ENCODE measurements around the gene MZB1. TPM values are rescaled to one million over a fixed set of nuclear protein-coding genes. Genes with fewer than 3 reads are reported as not detected.

The MZB1 gene
- total and polyA plus RNA-seq, 2 donors (not counting 1 experiment from before 2014, with no cell fraction given), result 0.17 TPM; not detected in 1

DNA sequence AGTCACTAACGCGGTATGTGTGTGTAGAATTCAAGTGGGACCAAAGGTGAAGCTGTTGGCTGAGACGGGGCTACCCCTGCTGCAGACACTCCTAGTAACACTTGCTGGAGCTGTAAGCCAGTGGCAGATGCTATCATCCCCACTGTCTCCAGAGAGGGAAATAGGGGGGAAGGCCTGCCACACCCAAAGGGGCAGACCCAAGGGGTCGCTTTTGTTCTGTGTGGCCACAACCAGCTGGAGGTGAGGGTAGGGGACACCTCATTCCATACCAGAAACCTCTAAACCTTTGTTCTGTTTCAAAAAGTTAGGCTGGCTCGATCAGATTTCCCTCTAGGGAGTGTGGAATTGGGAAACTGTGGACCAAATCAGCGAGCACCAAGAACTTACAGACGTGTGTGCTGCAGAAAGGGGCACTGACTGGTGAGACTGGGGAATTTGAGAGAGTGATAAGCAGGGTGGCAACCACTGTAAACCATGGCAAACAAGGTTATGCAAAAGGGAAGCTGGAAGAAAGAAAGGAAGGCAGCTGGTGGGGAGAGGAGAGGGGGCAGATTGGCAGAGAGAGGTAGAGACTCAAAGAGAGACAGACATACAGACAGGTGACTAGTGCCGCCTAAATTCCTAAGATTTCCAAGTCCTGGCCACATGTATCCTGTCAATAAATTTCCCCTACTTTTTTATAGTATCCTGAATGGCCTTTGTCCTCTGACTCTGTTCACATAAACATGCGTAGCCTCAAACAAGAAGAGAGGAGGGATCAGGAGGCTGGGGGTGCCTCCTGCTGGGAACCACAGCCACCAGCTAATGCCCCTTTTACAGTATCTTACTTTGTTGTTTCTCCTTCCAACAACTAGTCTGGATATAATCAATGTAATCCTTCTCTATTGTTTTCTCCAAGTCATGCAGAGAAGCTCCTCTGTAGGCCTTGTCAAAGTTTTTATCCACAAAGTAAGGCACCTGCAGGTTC lies 29.8 kb upstream of the MZB1 start:
- no peaks in the 10 kb centered on the region for H3K27me3 ChIP-seq (ENCODE audit: control insufficient read depth, insufficient read depth, low read length)
- H3K27ac ChIP-seq (ENCODE audit: insufficient read depth, low read length), result no peak overlapping the region
- H4K20me1 ChIP-seq (ENCODE audit: control insufficient read depth, extremely low read depth, insufficient read depth, low read length), result no peaks in the 10 kb centered on the region
- DNase-seq (ENCODE audit: low read depth in 2 of 2), result no peak
- TF ChIP-seq, protein P1, sequence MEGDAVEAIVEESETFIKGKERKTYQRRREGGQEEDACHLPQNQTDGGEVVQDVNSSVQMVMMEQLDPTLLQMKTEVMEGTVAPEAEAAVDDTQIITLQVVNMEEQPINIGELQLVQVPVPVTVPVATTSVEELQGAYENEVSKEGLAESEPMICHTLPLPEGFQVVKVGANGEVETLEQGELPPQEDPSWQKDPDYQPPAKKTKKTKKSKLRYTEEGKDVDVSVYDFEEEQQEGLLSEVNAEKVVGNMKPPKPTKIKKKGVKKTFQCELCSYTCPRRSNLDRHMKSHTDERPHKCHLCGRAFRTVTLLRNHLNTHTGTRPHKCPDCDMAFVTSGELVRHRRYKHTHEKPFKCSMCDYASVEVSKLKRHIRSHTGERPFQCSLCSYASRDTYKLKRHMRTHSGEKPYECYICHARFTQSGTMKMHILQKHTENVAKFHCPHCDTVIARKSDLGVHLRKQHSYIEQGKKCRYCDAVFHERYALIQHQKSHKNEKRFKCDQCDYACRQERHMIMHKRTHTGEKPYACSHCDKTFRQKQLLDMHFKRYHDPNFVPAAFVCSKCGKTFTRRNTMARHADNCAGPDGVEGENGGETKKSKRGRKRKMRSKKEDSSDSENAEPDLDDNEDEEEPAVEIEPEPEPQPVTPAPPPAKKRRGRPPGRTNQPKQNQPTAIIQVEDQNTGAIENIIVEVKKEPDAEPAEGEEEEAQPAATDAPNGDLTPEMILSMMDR (conservative IDR thresholded peaks at IDR 0.05 in 1 of 2, IDR thresholded peaks at IDR 0.05 in 1 of 2; ENCODE audit: low read depth in 1 of 2, low read length in 2 of 2), result no peak
- no peaks in the 10 kb centered on the region for H3K9me3 ChIP-seq (ENCODE audit: control insufficient read depth, insufficient read depth, low read depth, low read length)
- no peak overlapping the region for H3K4me3 ChIP-seq (replicated peaks in 1 of 4; ENCODE audit: control extremely low read depth in 1 of 4, insufficient read depth in 1 of 4, low read depth in 3 of 4, low read length in 4 of 4)
- no peak overlapping the region for H3K9ac ChIP-seq (ENCODE audit: insufficient read depth, low read length)
- peaks cover 3% of the 10 kb centered on the region for H3K4me1 ChIP-seq (ENCODE audit: control insufficient read depth, extremely low read depth, insufficient read depth, low read length)
- H3K36me3 ChIP-seq (ENCODE audit: control insufficient read depth, insufficient read depth, low read length), result peaks cover 2% of the 10 kb centered on the region
- no peak overlapping the region for H2AFZ ChIP-seq (ENCODE audit: low read length)
- H3K4me2 ChIP-seq (ENCODE audit: extremely low read depth, insufficient read depth, low read length), result no peak overlapping the region
- no peaks in the 10 kb centered on the region for H3K79me2 ChIP-seq (ENCODE audit: control insufficient read depth, insufficient read depth, low read length)

DNA sequence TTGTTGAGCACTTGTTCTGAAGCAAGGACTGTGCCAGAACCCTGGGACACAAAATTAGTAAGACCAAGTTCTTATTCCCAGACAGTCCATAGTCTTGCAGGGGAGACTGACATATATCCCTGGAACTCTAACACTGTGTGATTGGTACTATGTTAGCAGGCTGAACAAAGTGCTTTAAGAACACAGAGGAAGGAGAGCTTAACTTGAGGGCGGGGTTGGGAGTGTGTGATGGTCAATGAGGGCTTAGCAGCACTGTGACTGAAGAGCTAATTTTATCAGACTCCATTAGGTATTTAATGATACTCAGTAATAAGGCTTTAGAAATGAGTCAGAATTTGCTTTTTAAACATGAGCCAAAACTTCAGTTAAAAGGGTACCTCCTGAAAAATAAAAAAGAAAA lies 29.1 kb upstream of the MZB1 start:
- no peak for TF ChIP-seq EZH2 (IDR thresholded peaks at IDR 0.05; ENCODE audit: low read length, missing control alignments)
- TF ChIP-seq, protein P1 (conservative IDR thresholded peaks at IDR 0.05 in 1 of 2, IDR thresholded peaks at IDR 0.05 in 1 of 2; ENCODE audit: low read depth in 1 of 2, low read length in 2 of 2), result no peak
- no peaks in the 10 kb centered on the region for H4K20me1 ChIP-seq (ENCODE audit: control insufficient read depth, extremely low read depth, insufficient read depth, low read length)
- DNase-seq (ENCODE audit: low read depth in 2 of 2), result no peak
- peaks cover 3% of the 10 kb centered on the region for H3K4me1 ChIP-seq (ENCODE audit: control insufficient read depth, extremely low read depth, insufficient read depth, low read length)
- H3K27ac ChIP-seq (ENCODE audit: insufficient read depth, low read length), result no peak overlapping the region
- no peak overlapping the region for H3K4me3 ChIP-seq (replicated peaks in 1 of 4; ENCODE audit: control extremely low read depth in 1 of 4, insufficient read depth in 1 of 4, low read depth in 3 of 4, low read length in 4 of 4)
- no peak overlapping the region for H2AFZ ChIP-seq (ENCODE audit: low read length)
- H3K79me2 ChIP-seq (ENCODE audit: control insufficient read depth, insufficient read depth, low read length), result no peaks in the 10 kb centered on the region
- H3K9ac ChIP-seq (ENCODE audit: insufficient read depth, low read length), result no peak overlapping the region
- H3K4me2 ChIP-seq (ENCODE audit: extremely low read depth, insufficient read depth, low read length), result no peak overlapping the region
- peaks cover 2% of the 10 kb centered on the region for H3K36me3 ChIP-seq (ENCODE audit: control insufficient read depth, insufficient read depth, low read length)
- H3K9me3 ChIP-seq (ENCODE audit: control insufficient read depth, insufficient read depth, low read depth, low read length), result no peaks in the 10 kb centered on the region
- H3K27me3 ChIP-seq (ENCODE audit: control insufficient read depth, insufficient read depth, low read length), result no peaks in the 10 kb centered on the region

DNA sequence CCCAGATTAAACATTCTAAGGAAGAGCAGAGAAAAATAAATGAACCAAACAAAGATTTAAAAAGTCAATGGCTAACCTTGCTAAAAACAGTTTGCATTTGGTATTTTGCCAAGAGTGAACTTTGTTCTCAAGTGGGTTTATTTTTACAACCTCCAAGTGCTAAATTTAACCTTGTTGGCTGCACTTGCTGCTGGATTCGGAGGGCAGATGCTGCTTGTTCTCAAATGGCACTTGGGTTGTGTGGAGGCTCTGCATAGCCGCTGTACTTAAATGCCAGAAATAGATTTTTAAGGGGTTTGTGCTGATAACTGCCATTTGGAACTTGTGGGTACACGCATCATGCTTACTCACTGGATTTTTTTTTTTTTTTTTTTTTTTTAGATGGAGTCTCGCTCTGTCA lies 27.5 kb upstream of the MZB1 start:
- Histone ChIP-seq H3K9me3 (ENCODE audit: control insufficient read depth, insufficient read depth, low read depth, low read length) (no peaks in the 10 kb centered on the region), H3K36me3 (ENCODE audit: control insufficient read depth, insufficient read depth, low read length) (peaks cover 2% of the 10 kb centered on the region), H3K9ac (ENCODE audit: insufficient read depth, low read length) (no peak overlapping the region), H3K4me3 (replicated peaks in 1 of 4; ENCODE audit: control extremely low read depth in 1 of 4, insufficient read depth in 1 of 4, low read depth in 3 of 4, low read length in 4 of 4) (no peak overlapping the region), H3K27ac (ENCODE audit: insufficient read depth, low read length) (no peak overlapping the region), H3K4me1 (ENCODE audit: control insufficient read depth, extremely low read depth, insufficient read depth, low read length) (peaks cover 3% of the 10 kb centered on the region), H3K79me2 (ENCODE audit: control insufficient read depth, insufficient read depth, low read length) (no peaks in the 10 kb centered on the region), H3K4me2 (ENCODE audit: extremely low read depth, insufficient read depth, low read length) (no peak overlapping the region), H4K20me1 (ENCODE audit: control insufficient read depth, extremely low read depth, insufficient read depth, low read length) (no peaks in the 10 kb centered on the region), H3K27me3 (ENCODE audit: control insufficient read depth, insufficient read depth, low read length) (no peaks in the 10 kb centered on the region), H2AFZ (ENCODE audit: low read length) (no peak overlapping the region)
- peak; percentile 53 to 75 for DNase-seq (ENCODE audit: low read depth in 2 of 2)
- TF ChIP-seq, protein P1 (conservative IDR thresholded peaks at IDR 0.05 in 1 of 2, IDR thresholded peaks at IDR 0.05 in 1 of 2; ENCODE audit: low read depth in 1 of 2, low read length in 2 of 2), result no peak
- TF ChIP-seq EZH2 (IDR thresholded peaks at IDR 0.05; ENCODE audit: low read length, missing control alignments), result no peak

All from fibroblast of lung (primary cell).